Left ventricle myocardium inferior (tissue), 1 donor: ENCODE results near the gene RAP2A. TPM values are rescaled to one million over a fixed set of nuclear protein-coding genes. Genes with fewer than 3 reads are reported as not detected.

Source experiments
- DNase-seq: peaks from one replicate; pipeline ENCODE4 v3.0.0-alpha.2; 2020
- H3K27ac ChIP-seq: fragments of 200-600 bp; replicated peaks from 2 replicates; pipeline ENCODE4 v1.8.0; 2021
- H3K27me3 ChIP-seq: fragments of 200-600 bp; 2 replicates; pipeline ENCODE4 v1.8.0; 2021; ENCODE audit warnings: low read depth
- H3K36me3 ChIP-seq: fragments of 200-600 bp; 2 replicates; pipeline ENCODE4 v1.8.0; 2021
- H3K4me1 ChIP-seq: fragments of 200-600 bp; 2 replicates; pipeline ENCODE4 v1.8.0; 2021
- H3K4me3 ChIP-seq: fragments of 200-600 bp; 2 replicates; pipeline ENCODE4 v1.8.0; 2021; ENCODE audit warnings: mild to moderate bottlenecking, moderate library complexity
- H3K9me3 ChIP-seq: fragments of 200-600 bp; replicated peaks from 2 replicates; pipeline ENCODE4 v1.8.0; 2021
- CTCF ChIP-seq: fragments of 200-600 bp; IDR thresholded peaks from 2 replicates; pipeline ENCODE4 v1.8.0; 2021; ENCODE audit warnings: antibody characterized with exemption, mild to moderate bottlenecking, borderline replicate concordance
- intact Hi-C: fragments of 100-400 bp; cut with micrococcal nuclease; formaldehyde crosslinking; loops from one replicate; pipeline ENCODE4 v1.11.0; 2022
- total RNA-seq: library from RNA; stranded (reverse); fragmentation: NEBNext Ultra II Directional; extraction: Animal tissue kit (Norgen Biotek cat#: 25700); gene quantifications from one replicate; pipeline ENCODE4 v1.2.1, GENCODE V29; 2021
- donor health status: DM: no; HTN: yes; CAD: no; lungs with severe emphysema.

The RAP2A gene
- total RNA-seq, 1 donor from 2014 or later: 15.1 TPM

DNA sequence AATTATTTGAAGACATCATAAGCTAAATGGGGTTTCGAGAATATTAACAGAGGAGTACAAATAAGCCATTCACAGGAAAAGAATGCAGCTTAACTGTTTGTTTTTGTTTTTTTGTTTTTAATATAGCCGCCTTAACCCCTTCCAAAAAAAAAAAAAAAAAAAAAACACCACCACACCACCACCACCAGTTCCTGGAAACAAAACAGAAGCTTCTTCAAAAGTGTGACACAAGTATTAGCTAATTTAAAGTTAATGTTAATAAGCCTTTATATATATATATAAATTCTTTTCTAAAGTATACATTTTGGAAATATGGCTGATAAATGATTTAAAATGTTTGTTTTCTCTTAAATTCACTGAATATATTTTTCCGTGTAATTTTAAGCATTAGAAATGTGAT, 1.4 kb downstream of the RAP2A start:
- peaks cover 75% of the 10 kb centered on the region for H3K4me1 ChIP-seq
- peaks cover 4% of the 10 kb centered on the region for H3K36me3 ChIP-seq
- no peak for DNase-seq
- TF ChIP-seq CTCF: no peak
- no peaks in the 10 kb centered on the region for H3K9me3 ChIP-seq
- peak overlapping the region; percentile 100 for H3K27ac ChIP-seq
- H3K4me3 ChIP-seq: peak overlapping the region; percentile 95
- no peaks in the 10 kb centered on the region for H3K27me3 ChIP-seq
- intact Hi-C loops: no loop called here

DNA sequence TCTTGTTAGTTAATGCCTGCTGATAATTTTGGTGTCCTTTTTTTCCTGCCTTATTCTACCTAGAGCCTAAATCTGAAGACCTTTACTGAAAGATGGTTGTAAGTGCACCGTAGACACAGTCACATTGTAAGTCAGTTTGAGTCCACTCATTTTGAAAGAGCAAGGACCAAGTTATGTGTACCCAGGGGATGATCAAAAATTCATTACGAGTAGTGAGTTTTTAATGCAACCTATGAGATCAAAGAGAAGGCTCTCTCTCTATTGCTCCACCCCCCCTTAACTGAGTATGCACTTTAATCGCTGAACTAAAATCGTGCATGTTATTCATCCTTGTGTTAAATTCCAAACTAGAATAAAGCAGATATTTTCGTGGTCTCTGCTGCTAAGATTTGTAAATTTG, 1.8 kb downstream of the RAP2A start:
- DNase-seq: no peak
- no peaks in the 10 kb centered on the region for H3K9me3 ChIP-seq
- no peak for TF ChIP-seq CTCF
- no peaks in the 10 kb centered on the region for H3K27me3 ChIP-seq
- H3K4me3 ChIP-seq: peak overlapping the region; percentile 95
- peaks cover 4% of the 10 kb centered on the region for H3K36me3 ChIP-seq
- intact Hi-C loops: no loop called here
- peaks cover 79% of the 10 kb centered on the region for H3K4me1 ChIP-seq
- H3K27ac ChIP-seq: no peak overlapping the region

DNA sequence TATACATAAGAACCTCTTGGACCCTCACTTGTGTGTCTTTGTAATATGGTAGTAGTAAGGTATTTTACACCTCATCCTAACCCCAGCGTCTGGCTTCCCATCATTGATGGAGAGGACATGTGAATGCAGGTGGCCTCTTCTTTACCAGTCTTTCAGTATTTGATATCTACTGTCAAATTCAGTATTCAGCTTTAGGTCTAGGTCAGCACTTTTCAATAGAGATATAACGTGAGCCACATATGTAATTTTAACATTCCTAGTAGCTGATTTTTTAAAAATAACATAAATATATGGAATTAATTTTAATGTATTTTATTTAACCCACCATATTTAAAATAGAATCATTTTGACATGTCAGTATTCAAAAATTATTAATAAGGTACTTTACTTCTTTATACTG, 2.9 kb downstream of the RAP2A start:
- Histone ChIP-seq H3K27ac (no peak overlapping the region), H3K36me3 (peaks cover 4% of the 10 kb centered on the region), H3K4me3 (peak overlapping the region; percentile 95), H3K9me3 (no peaks in the 10 kb centered on the region), H3K27me3 (no peaks in the 10 kb centered on the region), H3K4me1 (peaks cover 83% of the 10 kb centered on the region)
- no peak for TF ChIP-seq CTCF
- intact Hi-C loops: no loop called here
- no peak for DNase-seq

DNA sequence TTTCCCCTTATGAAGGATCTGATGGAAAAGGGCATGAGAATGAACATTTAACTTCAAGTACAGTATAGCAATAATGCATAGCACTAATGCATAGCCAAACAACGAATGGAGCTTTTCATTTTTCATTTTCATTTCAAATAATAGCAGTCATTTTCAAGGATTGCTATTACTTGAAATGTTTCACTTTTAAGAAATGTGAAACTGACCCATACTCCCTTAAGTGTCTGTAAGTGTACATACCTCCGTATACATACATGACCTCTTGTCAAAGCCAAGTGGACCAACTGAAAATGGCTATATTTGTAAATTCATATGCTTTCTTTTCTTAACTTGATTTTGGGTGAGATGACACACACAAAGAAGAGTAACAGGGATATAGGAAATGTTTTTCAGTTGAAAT, 3.8 kb downstream of the RAP2A start:
- H3K27me3 ChIP-seq: no peaks in the 10 kb centered on the region
- H3K4me1 ChIP-seq: peaks cover 78% of the 10 kb centered on the region
- no peak for TF ChIP-seq CTCF
- intact Hi-C loops: no loop called here
- H3K9me3 ChIP-seq: no peaks in the 10 kb centered on the region
- H3K36me3 ChIP-seq: peaks cover 4% of the 10 kb centered on the region
- no peak overlapping the region for H3K27ac ChIP-seq
- no peak for DNase-seq
- H3K4me3 ChIP-seq: no peak overlapping the region

DNA sequence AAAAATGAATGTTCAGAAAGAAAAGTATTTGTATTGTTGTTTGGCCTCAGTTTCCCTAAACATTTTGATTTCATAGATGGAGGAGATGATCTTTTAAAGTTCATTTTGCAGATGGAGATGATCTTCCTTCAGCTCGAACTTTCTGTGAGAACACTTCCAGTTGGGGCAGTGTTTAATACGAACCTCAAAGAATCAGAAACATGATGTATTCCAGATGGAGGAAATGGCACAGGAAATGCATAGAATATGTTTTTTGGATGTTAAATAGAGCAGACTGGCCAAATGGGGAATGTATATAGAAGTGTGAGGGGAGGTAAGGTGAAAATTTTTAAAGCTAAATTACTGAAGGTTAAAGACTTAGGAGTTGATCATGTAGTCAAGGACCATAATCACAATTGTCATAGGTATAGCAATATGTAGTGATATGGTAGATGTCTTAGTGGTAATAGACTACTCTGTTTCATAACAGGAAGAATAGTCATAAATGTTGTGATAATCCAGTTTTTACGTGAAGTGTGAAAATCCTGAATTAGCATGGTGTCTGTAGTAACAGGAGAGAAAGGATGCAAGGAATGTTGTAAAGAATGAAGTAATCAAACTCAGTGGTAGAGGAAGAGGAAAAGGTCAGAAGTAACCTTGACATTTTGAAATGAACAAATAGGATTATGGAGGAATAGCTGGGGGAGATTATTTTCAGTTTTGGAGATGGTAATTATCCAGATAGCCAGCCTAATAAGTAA, 5.1 kb downstream of the RAP2A start:
- Histone ChIP-seq H3K27me3 (no peaks in the 10 kb centered on the region), H3K4me1 (peaks cover 74% of the 10 kb centered on the region), H3K27ac (no peak overlapping the region), H3K36me3 (peaks cover 6% of the 10 kb centered on the region), H3K4me3 (no peak overlapping the region), H3K9me3 (no peaks in the 10 kb centered on the region)
- TF ChIP-seq CTCF: no peak
- intact Hi-C loops: no loop called here
- no peak for DNase-seq
